GM12865 (cell line): ENCODE data around the gene SLC22A17.

Experiments
- DNase-seq: peaks from one replicate; pipeline ENCODE4 v3.0.0; 2010; ENCODE audit warnings: low read depth
- H3K4me3 ChIP-seq: 2 replicates; pipeline ENCODE4 v1.5.1; 2011; ENCODE audit warnings: mild to moderate bottlenecking, low read depth, low read length, control low read depth
- TF ChIP-seq, protein P1 (sequence below): IDR thresholded peaks from 2 replicates; pipeline ENCODE4 v1.5.1; 2011; ENCODE audit warnings: low read length, control low read depth, low read depth, inconsistent platforms; ENCODE audit not compliant: insufficient read depth; ENCODE audit errors: missing control alignments

Gene SLC22A17

DNA sequence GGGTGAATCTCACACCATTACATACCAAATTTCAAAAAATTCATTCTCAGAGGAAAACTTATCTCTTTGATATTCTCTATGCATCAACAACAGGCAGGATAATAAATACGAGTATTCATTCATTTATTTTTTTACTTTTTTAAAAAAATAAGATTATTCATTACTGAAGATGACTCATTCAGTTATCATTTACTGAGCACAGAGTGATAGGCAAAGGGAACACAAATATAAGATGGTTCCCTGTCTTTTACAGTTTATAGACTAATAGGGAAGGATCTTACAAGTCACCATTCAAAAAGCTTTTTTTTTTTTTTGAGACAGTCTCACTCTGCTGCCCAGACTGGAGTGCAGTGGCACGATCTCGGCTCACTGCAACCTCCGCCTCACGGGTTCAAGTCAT, 36.4 kb downstream of the SLC22A17 start:
- TF ChIP-seq, protein P1, sequence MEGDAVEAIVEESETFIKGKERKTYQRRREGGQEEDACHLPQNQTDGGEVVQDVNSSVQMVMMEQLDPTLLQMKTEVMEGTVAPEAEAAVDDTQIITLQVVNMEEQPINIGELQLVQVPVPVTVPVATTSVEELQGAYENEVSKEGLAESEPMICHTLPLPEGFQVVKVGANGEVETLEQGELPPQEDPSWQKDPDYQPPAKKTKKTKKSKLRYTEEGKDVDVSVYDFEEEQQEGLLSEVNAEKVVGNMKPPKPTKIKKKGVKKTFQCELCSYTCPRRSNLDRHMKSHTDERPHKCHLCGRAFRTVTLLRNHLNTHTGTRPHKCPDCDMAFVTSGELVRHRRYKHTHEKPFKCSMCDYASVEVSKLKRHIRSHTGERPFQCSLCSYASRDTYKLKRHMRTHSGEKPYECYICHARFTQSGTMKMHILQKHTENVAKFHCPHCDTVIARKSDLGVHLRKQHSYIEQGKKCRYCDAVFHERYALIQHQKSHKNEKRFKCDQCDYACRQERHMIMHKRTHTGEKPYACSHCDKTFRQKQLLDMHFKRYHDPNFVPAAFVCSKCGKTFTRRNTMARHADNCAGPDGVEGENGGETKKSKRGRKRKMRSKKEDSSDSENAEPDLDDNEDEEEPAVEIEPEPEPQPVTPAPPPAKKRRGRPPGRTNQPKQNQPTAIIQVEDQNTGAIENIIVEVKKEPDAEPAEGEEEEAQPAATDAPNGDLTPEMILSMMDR: no peak

DNA sequence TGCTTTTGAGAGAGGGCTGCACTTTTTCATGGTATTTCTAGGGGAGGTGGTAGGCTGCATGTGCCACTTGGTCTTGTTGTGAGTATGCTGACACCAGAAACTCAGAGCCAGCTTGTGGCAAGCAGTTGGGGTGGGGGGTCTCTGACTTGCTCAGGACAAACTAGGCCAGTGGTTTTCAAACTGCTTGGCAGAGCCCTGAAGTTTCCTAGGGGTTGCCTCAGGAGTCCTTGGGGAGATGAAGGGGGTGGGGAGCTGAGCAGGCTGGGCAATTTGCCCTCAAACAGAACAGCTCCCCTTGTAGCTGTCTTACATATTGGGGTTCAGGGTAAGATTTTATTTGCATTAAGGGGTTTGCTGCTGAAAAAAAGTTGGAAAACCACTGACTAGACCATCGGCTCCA, 42.1 kb downstream of the SLC22A17 start:
- H3K4me3 ChIP-seq: no peak overlapping the region
- no peak for DNase-seq
- TF ChIP-seq, protein P1: no peak

More for the DNA sequence above, 36.4 kb downstream of the SLC22A17 start:
- DNase-seq: no peak
- H3K4me3 ChIP-seq: no peak overlapping the region

- H3K4me3 ChIP-seq: no peak overlapping the region
- TF ChIP-seq, protein P1: no peak
- no peak for DNase-seq
Measured at GRCh38 chr14:23308721-23309445, 43.8 kb downstream of the SLC22A17 start.

GRCh38 chr14:23307687-23308644, 44.7 kb downstream of the SLC22A17 start:
- H3K4me3 ChIP-seq: peak overlapping the region; percentile 69
- TF ChIP-seq, protein P1: no peak
- DNase-seq: no peak

- peak overlapping the region; percentile 69 for H3K4me3 ChIP-seq
- no peak for DNase-seq
- TF ChIP-seq, protein P1: no peak
Measured at GRCh38 chr14:23307146-23307530, 45.5 kb downstream of the SLC22A17 start.

DNA sequence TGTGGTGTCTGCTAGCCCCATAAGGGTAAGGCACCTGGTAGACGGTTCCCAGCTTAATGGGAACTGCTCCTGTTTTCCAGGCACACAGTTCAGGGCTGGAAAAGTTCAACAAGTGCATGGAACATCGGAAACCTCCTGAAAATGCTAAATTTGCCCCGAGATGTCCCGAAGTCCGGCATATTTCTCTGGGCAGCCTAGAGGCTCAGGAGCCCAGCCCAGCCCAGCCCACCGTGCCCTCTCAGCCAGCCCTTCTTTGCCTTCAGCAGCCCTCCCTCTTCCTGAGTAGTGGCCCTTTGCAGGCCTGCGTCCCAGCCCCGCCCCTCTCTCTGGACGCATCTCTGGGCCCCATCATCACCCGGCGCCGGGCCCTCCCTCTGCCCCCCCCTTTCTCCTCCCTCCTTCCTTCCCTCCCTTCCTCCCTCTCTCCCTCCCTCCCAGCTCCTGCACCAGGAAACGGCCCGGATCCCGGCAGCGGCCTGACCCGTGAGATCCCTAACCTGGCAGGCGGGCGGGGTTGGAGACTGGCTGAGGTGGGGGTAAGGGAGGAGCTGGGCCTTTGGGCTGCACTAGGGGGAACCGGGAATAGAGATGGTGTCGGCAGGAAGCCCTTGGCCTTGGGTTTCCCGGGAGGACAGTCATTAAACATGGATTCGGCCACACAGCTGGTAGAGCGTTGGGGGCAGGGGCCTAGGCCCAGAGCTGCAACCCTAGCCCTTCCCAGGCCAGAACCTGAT, 46.1 kb downstream of the SLC22A17 start, which contains the start of gene BCL2L2:
BCL2L2 (plus strand) TSS at position 422 of the 734 bp plus-strand sequence. CDS start 935 bp downstream, outside the sequence.
- TF ChIP-seq, protein P1: no peak
- peak within 1 kb of the TSS; percentile 69 for H3K4me3 ChIP-seq
- DNase-seq: peak; percentile 83
